Measurements from ENCODE around the gene PLA2G5. TPM values are rescaled to one million over a fixed set of nuclear protein-coding genes. Genes with fewer than 3 reads are reported as not detected.
"Not testable (repeated sequence)": the region's sequence is repeated elsewhere in the genome, so short reads cannot be mapped to it uniquely, and the experiment has no call there.

Gene PLA2G5
- total RNA-seq, 4 donors from 2014 or later: 1.1 to 5.0 (median 2.2) TPM

DNA sequence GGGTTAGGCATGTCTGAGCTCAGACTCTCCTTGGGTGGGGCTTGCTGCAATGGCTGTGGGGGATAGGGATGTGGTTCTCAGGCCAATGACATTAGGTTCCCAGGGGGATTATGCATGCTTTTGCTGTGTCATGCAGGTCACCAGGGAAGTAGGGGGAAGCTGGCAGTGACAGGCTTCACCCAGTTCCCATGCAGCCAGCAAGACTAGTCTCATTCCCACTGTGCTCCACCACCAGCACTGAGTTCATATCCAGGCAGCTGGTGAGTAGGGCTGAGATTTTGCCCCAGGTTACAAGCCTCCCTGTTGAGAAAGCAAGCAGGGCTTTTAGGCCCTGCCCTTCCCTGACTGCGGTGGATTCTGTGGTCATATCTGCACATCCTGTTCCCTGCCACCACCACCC lies 32.1 kb upstream of the PLA2G5 start:
- H3K9me3 ChIP-seq: no peaks in the 10 kb centered on the region
- intact Hi-C loops (cut with DNase I): no loop called here
- H3K4me3 ChIP-seq (replicated peaks in 1 of 3): no peak overlapping the region
- DNase-seq: no peak
- H3K27me3 ChIP-seq: no peaks in the 10 kb centered on the region
- no peak for TF ChIP-seq POLR2A (IDR thresholded peaks at IDR 0.05)
- TF ChIP-seq, protein P1, sequence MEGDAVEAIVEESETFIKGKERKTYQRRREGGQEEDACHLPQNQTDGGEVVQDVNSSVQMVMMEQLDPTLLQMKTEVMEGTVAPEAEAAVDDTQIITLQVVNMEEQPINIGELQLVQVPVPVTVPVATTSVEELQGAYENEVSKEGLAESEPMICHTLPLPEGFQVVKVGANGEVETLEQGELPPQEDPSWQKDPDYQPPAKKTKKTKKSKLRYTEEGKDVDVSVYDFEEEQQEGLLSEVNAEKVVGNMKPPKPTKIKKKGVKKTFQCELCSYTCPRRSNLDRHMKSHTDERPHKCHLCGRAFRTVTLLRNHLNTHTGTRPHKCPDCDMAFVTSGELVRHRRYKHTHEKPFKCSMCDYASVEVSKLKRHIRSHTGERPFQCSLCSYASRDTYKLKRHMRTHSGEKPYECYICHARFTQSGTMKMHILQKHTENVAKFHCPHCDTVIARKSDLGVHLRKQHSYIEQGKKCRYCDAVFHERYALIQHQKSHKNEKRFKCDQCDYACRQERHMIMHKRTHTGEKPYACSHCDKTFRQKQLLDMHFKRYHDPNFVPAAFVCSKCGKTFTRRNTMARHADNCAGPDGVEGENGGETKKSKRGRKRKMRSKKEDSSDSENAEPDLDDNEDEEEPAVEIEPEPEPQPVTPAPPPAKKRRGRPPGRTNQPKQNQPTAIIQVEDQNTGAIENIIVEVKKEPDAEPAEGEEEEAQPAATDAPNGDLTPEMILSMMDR (IDR thresholded peaks at IDR 0.05): no peak
- WGBS, 2 donors: 58 to 80% methylated on average over 1 of the region's 1 CpG
- H3K4me1 ChIP-seq: no peaks in the 10 kb centered on the region
- H3K27ac ChIP-seq: no peak overlapping the region
- H3K36me3 ChIP-seq: no peaks in the 10 kb centered on the region

DNA sequence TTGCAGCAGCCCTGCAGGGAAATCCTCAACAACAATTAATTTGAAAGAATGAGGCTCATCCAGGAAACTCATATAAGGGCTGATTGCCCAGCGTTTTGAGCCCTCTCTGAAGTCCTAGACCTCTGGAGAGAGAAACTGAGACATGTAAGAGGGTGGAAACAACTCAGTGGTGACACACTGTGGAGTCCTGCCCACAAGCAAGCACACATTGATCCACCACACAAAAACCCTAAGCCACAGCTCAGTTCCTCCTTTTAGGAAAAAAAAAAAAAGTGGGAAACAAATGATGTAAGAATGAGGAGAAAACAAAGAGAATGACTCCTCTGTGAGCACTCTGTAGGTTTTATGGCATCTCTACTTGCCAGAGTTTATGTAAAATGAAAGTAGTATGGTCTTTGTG lies 22.9 kb upstream of the PLA2G5 start:
- H3K9me3 ChIP-seq: no peaks in the 10 kb centered on the region
- no peaks in the 10 kb centered on the region for H3K36me3 ChIP-seq
- no peak for DNase-seq
- H3K27ac ChIP-seq: no peak overlapping the region
- H3K4me3 ChIP-seq (replicated peaks in 1 of 3): no peak overlapping the region
- TF ChIP-seq POLR2A (IDR thresholded peaks at IDR 0.05): no peak
- TF ChIP-seq, protein P1 (IDR thresholded peaks at IDR 0.05): no peak
- H3K27me3 ChIP-seq: no peaks in the 10 kb centered on the region
- no peaks in the 10 kb centered on the region for H3K4me1 ChIP-seq
- 81 to 88% methylated on average over 1 of the region's 1 CpG for WGBS, 2 donors
- intact Hi-C loops (cut with DNase I): no loop called here

DNA sequence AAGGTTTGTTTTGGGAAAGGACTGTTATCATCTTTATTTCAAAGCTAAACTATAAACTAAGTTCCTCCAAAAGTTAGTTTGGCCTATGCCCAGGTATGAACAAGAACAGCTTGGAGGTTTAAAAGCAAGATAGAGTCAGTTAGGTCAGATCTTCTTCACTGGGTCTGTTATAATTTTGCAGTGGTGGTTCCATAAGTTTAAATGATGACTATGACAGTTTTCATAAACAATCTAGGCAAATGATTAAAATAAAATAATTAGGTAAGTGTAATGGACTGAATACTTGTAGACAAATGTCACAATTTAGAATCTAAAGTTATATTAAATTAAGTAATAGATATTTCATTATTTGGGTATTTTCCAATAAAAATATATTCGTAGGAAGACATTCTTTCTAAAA lies 21.4 kb upstream of the PLA2G5 start:
- WGBS, 2 donors: 67 to 68% methylated on average over 1 of the region's 1 CpG
- Histone ChIP-seq H3K9me3 (no peaks in the 10 kb centered on the region), H3K27me3 (no peaks in the 10 kb centered on the region), H3K4me3 (replicated peaks in 1 of 3) (no peak overlapping the region), H3K27ac (no peak overlapping the region), H3K4me1 (no peaks in the 10 kb centered on the region), H3K36me3 (no peaks in the 10 kb centered on the region)
- TF ChIP-seq, protein P1 (IDR thresholded peaks at IDR 0.05): no peak
- TF ChIP-seq POLR2A (IDR thresholded peaks at IDR 0.05): no peak
- DNase-seq: no peak
- intact Hi-C loops (cut with DNase I): no loop called here

DNA sequence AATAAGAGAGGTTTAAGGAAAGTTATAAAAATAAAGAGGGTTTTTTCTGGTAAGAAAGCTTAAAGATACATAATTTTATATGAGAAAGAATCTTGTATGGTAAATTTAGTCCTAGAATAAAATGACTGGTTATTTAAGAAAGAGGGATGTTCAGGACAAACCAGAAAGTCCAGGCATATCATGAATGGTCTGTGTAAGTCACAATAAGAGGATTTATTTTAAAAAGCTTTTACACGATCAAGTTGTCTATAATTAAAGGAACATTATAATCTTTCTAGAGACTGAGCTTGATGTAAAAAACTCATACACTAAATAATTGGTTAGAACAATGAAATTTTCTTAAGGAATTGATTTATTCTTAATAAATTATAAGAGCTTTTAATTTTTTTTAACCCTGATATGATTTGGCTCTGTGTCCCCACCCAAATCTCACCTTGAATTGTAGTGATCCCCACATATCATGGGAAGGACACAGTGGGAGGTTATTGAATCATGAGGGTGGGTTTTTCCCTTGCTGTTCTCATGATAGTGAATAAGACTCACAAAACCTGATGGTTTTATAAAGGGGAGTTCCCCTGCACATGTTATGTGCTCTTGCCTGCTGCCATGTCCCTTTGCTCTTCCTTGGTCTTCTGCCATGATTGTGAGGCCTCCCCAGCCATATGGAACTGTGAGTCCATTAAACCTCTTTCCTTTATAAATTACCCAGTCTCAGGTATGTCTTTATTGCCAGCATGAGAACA lies 20.8 kb upstream of the PLA2G5 start:
- H3K9me3 ChIP-seq; H3K27ac ChIP-seq; intact Hi-C loops (cut with DNase I); H3K4me3 ChIP-seq (replicated peaks in 1 of 3); DNase-seq; H3K4me1 ChIP-seq; H3K27me3 ChIP-seq; H3K36me3 ChIP-seq: not testable (repeated sequence)
- 81 to 89% methylated on average over 1 of the region's 1 CpG for WGBS, 2 donors

DNA sequence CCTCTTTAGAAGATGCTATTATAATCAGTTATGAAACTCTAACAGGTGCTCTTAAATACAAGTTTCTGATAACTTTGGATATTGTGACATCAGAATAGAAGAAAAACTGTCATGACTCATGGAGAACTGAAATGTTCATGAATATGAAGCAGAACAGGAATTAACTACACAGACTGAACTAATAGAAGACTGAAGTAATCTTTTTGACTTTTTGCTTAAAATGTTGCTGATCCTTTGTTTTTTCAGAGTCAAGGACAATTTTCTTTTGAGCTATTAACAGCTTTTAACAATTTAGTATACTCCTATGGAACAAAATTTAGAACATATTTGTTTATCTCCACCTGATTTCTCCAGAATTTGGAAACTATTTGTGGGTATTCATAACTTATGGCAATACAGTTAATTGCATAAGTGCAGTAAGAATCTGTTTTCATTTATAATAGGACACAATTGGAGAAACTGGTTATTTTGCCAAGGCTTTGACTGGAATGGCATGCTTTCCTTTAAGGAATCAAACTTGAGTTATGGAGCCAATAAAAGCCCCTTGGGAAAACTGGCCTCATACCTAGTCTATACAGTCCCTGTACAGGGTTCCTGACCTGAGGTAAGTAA lies 18.7 kb upstream of the PLA2G5 start:
- DNase-seq: no peak
- intact Hi-C loops (cut with DNase I): no loop called here
- Histone ChIP-seq H3K27me3 (no peaks in the 10 kb centered on the region), H3K4me3 (replicated peaks in 1 of 3) (no peak overlapping the region), H3K36me3 (no peaks in the 10 kb centered on the region), H3K4me1 (no peaks in the 10 kb centered on the region), H3K9me3 (no peaks in the 10 kb centered on the region), H3K27ac (no peak overlapping the region)
- TF ChIP-seq POLR2A (IDR thresholded peaks at IDR 0.05): no peak
- TF ChIP-seq, protein P1 (IDR thresholded peaks at IDR 0.05): no peak

Measured in thyroid gland (tissue), 4 donors.